ENCODE measurements around the gene PTCD3. TPM values are rescaled to one million over a fixed set of nuclear protein-coding genes. Genes with fewer than 3 reads are reported as not detected.

PTCD3 gene
- total RNA-seq = 79.4 TPM
- long read RNA-seq, full-length matches to known transcripts = 18 of 32 reads
- long read RNA-seq, partial matches to known transcripts = 0 of 32 reads
- long read RNA-seq, other reads (novel, unspliced or antisense) = 14 of 32 reads

DNA sequence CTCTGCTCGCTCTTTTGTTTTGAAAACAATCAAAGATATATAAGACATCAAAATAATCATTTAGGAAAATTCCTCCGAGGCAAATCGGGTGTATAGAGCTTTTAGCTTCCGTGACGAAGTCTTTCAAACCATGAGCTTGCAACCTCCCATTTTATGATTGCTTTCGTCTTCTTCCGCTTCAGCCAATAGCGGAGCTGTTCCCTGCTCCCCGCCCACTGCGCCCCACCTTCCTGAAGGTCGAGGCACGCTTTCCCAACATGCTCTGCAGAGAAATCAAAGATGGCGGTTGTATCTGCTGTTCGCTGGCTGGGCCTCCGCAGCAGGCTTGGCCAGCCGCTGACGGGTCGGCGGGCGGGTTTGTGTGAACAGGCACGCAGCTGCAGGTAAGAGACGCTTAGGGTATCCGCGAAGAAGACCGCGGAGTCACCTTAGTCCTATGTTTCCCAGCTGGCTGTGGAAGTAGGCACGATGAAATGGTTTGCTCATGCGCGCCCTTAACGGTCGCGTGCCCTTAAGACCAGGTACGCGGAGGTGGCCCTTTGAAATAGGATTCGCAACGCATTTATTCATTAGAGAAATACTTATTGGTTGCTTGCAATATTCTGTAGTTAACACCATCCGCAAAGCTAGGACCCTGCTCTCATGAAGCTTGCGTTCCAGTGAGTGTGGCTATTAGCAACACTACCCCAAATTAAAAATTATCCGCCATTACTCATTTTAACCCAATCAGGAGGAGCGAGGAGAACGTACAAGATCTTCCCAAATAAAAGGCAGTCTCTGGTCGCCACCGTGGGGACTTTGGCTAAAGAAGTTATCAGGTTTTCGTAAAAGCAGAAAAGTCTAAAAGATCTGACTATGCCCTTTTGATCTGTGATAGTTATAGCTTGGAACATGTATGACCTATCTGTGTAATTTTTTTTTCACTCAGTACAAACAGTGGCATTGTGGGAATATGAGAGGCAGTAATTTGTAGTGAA, at the start of gene PTCD3:
TSS of gene PTCD3 (plus strand) at position 267 of the 977 bp plus-strand sequence. CDS start at position 280, 13 bp downstream.
- ATAC-seq (peak; percentile 97), DNase-seq (peak; percentile 97)
- Histone ChIP-seq H3K9me3 (no peaks in the 10 kb centered on the region), H3K4me1 (peaks cover 25% of the 10 kb centered on the region), H3K4me3 (peak within 1 kb of the TSS; percentile 72), H3K27me3 (no peaks in the 10 kb centered on the region), H3K36me3 (peaks cover 34% of the 10 kb centered on the region), H3K27ac (peak within 1 kb of the TSS; percentile 93)
- intact Hi-C loops (cut with DNase I) = no loop called here
- TF ChIP-seq, protein P1, sequence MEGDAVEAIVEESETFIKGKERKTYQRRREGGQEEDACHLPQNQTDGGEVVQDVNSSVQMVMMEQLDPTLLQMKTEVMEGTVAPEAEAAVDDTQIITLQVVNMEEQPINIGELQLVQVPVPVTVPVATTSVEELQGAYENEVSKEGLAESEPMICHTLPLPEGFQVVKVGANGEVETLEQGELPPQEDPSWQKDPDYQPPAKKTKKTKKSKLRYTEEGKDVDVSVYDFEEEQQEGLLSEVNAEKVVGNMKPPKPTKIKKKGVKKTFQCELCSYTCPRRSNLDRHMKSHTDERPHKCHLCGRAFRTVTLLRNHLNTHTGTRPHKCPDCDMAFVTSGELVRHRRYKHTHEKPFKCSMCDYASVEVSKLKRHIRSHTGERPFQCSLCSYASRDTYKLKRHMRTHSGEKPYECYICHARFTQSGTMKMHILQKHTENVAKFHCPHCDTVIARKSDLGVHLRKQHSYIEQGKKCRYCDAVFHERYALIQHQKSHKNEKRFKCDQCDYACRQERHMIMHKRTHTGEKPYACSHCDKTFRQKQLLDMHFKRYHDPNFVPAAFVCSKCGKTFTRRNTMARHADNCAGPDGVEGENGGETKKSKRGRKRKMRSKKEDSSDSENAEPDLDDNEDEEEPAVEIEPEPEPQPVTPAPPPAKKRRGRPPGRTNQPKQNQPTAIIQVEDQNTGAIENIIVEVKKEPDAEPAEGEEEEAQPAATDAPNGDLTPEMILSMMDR (IDR thresholded peaks at IDR 0.05) = no peak

DNA sequence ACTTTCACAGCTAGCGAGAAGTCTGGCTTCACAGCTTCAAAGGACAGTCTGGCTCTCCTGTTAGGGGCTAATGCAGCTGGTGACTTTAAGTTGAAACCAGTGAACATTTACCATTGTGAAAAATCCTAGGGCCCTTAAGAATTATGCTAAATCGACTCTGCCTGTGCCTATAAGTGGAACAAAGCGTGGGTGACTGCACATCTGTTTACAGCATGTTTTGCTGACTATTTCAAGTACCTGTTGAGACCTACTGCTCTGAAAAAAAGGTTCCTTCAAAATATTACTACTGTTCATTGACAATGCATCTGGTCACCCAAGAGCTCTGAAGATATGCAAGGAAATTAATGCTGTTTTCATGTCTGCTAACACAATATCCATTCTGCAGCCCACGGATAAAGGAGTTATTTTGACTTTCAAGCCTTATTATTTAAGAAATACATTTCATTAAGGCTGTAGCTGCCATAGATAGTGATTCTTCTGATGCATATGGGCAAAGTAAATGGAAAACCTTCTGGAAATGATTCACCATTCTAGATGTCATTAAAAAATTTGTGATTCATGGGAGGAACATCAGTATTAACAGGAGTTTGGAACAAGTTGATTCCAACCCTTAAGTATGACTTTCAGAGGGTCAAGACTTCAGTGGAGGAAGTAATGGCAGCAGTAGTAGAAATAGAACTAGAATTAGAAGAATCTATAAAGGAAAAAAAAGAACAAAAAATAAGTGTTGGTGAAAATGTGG, 49.3 kb upstream of the PTCD3 start:
- peaks cover 25% of the 10 kb centered on the region for H3K36me3 ChIP-seq
- H3K4me1 ChIP-seq = no peaks in the 10 kb centered on the region

DNA sequence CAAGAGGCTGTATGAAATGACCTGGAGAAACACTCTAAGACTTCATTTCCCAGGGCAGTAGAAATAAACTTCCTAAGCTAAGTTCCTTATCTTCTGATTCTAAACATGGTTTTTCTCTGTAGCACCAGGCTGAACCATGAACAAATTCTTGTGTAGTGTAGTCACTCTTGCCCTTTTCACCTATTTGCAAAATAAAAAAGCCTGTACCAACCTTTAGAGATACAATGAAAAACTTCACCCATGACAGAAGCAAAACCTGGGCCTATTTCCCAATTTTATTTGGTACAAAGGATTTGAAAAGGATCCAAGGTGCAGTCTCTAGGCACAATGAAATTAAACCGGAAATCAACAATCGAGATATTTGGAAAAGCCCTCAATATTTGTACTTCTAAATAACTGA, 44.0 kb upstream of the PTCD3 start:
- no peak for DNase-seq
- Histone ChIP-seq H3K27me3 (no peaks in the 10 kb centered on the region), H3K4me3 (no peak overlapping the region), H3K27ac (peak overlapping the region; percentile 2), H3K4me1 (no peaks in the 10 kb centered on the region), H3K9me3 (no peaks in the 10 kb centered on the region), H3K36me3 (peaks cover 26% of the 10 kb centered on the region)
- ATAC-seq = no peak
- intact Hi-C loops (cut with DNase I) = no loop called here
- TF ChIP-seq, protein P1 (IDR thresholded peaks at IDR 0.05) = no peak

More for the DNA sequence above, 49.3 kb upstream of the PTCD3 start:
- DNase-seq (no peak), ATAC-seq (no peak)
- intact Hi-C loops (cut with DNase I) = no loop called here
- H3K9me3 ChIP-seq = no peaks in the 10 kb centered on the region
- no peaks in the 10 kb centered on the region for H3K27me3 ChIP-seq
- H3K4me3 ChIP-seq = no peak overlapping the region
- TF ChIP-seq, protein P1 (IDR thresholded peaks at IDR 0.05) = no peak
- no peak overlapping the region for H3K27ac ChIP-seq

DNA sequence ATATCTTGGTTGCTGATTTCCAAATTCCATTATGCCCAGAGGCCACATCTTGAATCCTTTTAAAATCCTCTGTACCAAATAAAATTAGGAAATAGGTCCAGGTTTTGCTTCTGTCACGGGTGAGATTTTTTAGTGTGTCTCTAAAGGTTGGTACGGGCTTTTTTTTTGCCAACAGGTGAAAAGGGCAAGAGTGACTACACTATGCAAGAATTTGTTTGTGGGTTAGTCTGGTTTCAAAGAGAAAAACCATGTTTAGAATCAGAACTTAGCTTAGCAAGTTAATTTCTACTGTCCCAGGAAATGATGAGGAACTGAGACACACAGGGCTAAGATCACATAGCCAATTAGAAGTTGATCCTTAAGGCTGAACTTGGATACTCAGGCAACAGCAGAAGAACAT, 42.0 kb upstream of the PTCD3 start:
- Histone ChIP-seq H3K27me3 (no peaks in the 10 kb centered on the region), H3K27ac (no peak overlapping the region), H3K9me3 (no peaks in the 10 kb centered on the region), H3K4me1 (no peaks in the 10 kb centered on the region), H3K4me3 (no peak overlapping the region), H3K36me3 (peaks cover 33% of the 10 kb centered on the region)
- intact Hi-C loops (cut with DNase I) = no loop called here
- ATAC-seq (no peak), DNase-seq (no peak)
- TF ChIP-seq, protein P1 (IDR thresholded peaks at IDR 0.05) = no peak

DNA sequence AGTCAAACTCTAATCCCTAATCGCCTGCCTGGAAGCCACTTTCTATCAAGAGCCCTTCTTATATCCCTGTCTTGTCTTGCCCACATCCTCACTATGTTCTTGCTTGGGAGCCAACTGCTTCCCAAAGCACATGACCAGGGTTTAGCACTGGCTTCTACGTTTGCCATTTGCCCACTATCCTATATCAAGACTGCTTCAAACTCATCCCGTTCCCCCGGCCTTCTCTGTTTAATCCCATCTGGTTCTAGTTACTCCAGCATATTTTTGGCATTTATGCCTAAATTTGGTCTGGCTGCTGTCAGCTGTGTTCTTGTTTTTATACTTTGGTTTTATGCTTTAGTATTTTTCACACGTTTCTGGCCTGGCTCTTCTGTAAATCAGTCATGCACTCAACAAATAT, 40.5 kb upstream of the PTCD3 start:
- ATAC-seq (no peak), DNase-seq (no peak)
- intact Hi-C loops (cut with DNase I) = no loop called here
- Histone ChIP-seq H3K4me1 (no peaks in the 10 kb centered on the region), H3K36me3 (peaks cover 45% of the 10 kb centered on the region), H3K27ac (no peak overlapping the region), H3K27me3 (no peaks in the 10 kb centered on the region), H3K4me3 (no peak overlapping the region), H3K9me3 (no peaks in the 10 kb centered on the region)
- TF ChIP-seq, protein P1 (IDR thresholded peaks at IDR 0.05) = no peak

Data from upper lobe of right lung (tissue), 1 donor.